ENCODE results near the gene LRRC30. TPM values are rescaled to one million over a fixed set of nuclear protein-coding genes. Genes with fewer than 3 reads are reported as not detected.

The LRRC30 gene
- not detected in 2 replicates for total RNA-seq (ENCODE audit: low replicate concordance)

DNA sequence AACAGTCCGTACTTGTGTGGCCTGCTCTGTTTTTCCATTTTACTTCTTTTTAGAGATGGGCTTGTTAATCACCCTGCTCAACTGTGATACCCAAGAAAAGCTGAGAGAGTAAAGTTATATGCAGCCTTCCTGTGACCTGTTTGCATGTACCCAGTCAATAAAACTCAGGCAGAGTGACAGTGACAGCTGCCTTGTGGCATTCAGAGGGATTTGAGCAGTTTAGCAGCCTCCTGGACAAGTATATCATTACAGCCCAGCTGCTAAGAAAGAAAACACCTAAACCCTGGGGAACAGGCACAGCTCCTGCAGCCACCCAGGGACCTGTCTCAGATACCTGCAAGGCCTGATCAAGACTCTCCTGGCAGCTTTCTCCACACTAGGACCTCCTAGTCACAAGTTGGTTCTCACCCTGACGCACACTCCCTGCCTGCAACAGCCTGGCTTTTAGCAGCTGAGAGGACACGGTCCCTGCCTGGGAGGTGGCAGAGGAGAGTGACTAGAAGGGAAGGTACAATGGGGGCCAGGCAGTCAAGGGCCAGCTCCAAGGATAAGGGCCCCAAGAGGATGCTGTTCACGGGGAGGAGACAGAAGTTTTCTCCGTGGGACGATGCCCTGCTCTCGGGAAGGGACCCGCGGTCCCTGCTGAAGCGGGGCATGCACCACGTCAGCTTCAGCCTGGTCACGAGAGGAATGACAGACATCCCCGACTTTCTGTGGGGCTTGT, at the start of gene LRRC30:
Gene LRRC30, plus strand, starts transcription at position 464 of the 724 bp plus-strand sequence. Its CDS starts 50 bp downstream, at position 514.
- no peak for DNase-seq (ENCODE audit: low read depth)
- no peak within 1 kb of the TSS for H3K4me3 ChIP-seq (ENCODE audit: low read depth, low read length)
- no peak for TF ChIP-seq CTCF (IDR thresholded peaks at IDR 0.05; ENCODE audit: insufficient read depth, low read length)

GRCh38 chr18:7185701-7186100, 45.2 kb upstream of the LRRC30 start:
- no peak for TF ChIP-seq CTCF (IDR thresholded peaks at IDR 0.05; ENCODE audit: insufficient read depth, low read length)
- no peak overlapping the region for H3K4me3 ChIP-seq (ENCODE audit: low read depth, low read length)
- DNase-seq (ENCODE audit: low read depth): no peak

GRCh38 chr18:7190547-7191156, 40.2 kb upstream of the LRRC30 start:
- DNase-seq (ENCODE audit: low read depth): no peak
- no peak for TF ChIP-seq CTCF (IDR thresholded peaks at IDR 0.05; ENCODE audit: insufficient read depth, low read length)
- no peak overlapping the region for H3K4me3 ChIP-seq (ENCODE audit: low read depth, low read length)

DNA sequence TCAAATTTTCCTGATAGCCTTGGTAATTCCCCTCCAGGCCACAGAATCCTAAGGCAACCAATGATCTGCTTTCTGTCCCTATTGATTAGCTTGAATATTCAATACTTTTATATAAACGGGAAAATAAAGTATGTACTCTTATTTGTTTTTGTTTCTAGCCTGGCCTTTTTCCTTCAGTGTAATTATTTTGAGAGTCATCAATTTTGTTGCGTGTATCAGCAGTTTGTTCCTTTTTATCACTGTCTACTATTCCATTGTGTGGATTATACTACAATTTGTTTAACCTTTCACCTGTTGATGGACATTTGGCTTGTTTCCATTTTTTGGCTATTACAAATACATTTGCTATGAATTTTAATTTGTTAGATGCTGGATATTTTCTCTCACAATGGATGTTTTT, 39.2 kb upstream of the LRRC30 start:
- DNase-seq (ENCODE audit: low read depth): no peak
- TF ChIP-seq CTCF (IDR thresholded peaks at IDR 0.05; ENCODE audit: insufficient read depth, low read length): no peak

GRCh38 chr18:7195266-7195665, 35.6 kb upstream of the LRRC30 start:
- no peak overlapping the region for H3K4me3 ChIP-seq (ENCODE audit: low read depth, low read length)
- DNase-seq (ENCODE audit: low read depth): no peak
- TF ChIP-seq CTCF (IDR thresholded peaks at IDR 0.05; ENCODE audit: insufficient read depth, low read length): no peak

More for the DNA sequence above, 39.2 kb upstream of the LRRC30 start:
- H3K4me3 ChIP-seq (ENCODE audit: low read depth, low read length): no peak overlapping the region

DNA sequence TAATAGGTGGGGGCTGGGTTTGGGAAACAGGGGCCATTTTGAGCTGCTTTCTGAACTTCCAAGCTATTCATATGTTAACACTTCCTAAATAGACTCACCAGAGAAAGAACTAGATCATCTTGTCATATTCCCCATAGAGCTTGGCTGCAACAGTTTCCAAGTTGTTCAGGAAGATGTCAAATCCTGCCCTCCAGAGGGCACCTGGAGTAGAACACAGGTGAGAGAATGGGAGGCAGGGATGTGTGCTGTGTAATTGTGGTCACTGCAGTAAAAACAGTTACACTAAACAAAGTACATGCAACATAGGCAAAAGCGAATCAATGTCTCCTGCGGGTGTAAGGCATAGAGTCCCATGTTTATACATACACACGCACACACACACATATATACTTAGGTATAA, 34.5 kb upstream of the LRRC30 start:
- DNase-seq (ENCODE audit: low read depth): no peak
- TF ChIP-seq CTCF (IDR thresholded peaks at IDR 0.05; ENCODE audit: insufficient read depth, low read length): no peak
- no peak overlapping the region for H3K4me3 ChIP-seq (ENCODE audit: low read depth, low read length)
